Measurements from ENCODE around the gene ITGA2.

- no peak for TF ChIP-seq CTCF (IDR thresholded peaks at IDR 0.05)
- TF ChIP-seq POLR2A (IDR thresholded peaks at IDR 0.05): no peak
Measured at GRCh38 chr5:53100606-53101005, 111.5 kb downstream of the ITGA2 start.

Measured in thyroid gland (tissue), 4 donors.